ENCODE data around the gene WWC2. TPM values are rescaled to one million over a fixed set of nuclear protein-coding genes. Genes with fewer than 3 reads are reported as not detected.

Gene WWC2
- total RNA-seq, 4 donors from 2014 or later: 6.6 to 79.7 (median 9.4) TPM

DNA sequence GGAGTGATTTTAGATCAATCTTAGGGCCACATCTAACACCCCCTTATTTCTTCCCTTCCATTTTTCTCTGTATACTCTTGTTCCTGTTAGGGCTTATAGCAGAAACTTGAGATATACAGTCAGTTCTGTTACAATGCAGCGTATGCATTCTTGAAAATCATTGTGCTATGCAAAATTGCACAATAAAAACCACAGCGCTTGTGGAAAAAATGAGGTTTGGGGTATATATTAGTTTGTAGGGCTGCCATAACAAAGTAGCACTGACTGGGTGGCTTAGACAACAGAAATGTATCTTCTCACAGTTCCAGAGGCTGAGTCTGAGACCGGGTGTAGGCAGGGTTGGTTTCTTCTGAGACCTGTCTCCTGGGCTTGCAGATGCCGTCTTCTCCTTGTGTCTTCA is 59.0 kb downstream of the WWC2 start:
- Histone ChIP-seq H3K4me1 (peaks cover 0 to 14% (median 2%) of the 10 kb centered on the region in 4 donors), H3K4me3 (no peak overlapping the region), H3K27me3 (no peaks in the 10 kb centered on the region), H3K9me3 (no peaks in the 10 kb centered on the region), H3K36me3 (no peaks in the 10 kb centered on the region), H3K27ac (no peak overlapping the region)
- WGBS, 2 donors (ENCODE audit: low coverage in 1 of 2): 50 to 64% methylated on average over 2 to 4 of the region's 4 CpGs
- intact Hi-C loops (cut with DNase I; ENCODE audit: low total_unique reads) (no loop called here), in situ Hi-C loops (cut with MboI; ENCODE audit: low pct_ligation_motif_present in 1 of 4, low pct_unique_long_range_greater_than_20kb in 1 of 4, low sequenced_read_pairs in 3 of 4) (no loop called here)
- no peak for DNase-seq
- TF ChIP-seq POLR2AphosphoS5 (IDR thresholded peaks at IDR 0.05): no peak
- no peak for TF ChIP-seq POLR2A (IDR thresholded peaks at IDR 0.05)

DNA sequence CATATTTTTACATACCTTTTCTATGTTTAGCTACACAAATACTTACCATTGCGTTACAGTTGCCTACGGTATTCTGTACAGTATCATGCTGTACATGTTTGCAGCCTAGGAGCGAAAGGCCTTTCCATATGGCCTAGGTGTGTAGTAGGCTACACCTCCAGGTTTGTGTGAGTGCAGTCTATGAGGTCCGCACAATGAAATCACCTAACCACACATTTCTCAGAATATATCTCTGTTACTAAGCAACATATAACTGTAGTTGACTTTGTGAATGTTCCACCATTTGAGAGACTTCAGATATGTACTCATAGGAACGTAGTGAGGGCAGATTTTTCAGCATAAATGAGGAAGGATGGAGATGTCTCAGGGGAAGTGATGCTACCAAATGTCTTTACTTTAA is 62.6 kb downstream of the WWC2 start:
- H3K4me3 ChIP-seq: no peak overlapping the region
- H3K9me3 ChIP-seq: no peaks in the 10 kb centered on the region
- no peaks in the 10 kb centered on the region for H3K27me3 ChIP-seq
- intact Hi-C loops (cut with DNase I; ENCODE audit: low total_unique reads): no loop called here
- peaks cover 0 to 19% (median 4%) of the 10 kb centered on the region in 4 donors for H3K4me1 ChIP-seq
- no peak for TF ChIP-seq EP300 (IDR thresholded peaks at IDR 0.05; ENCODE audit: low read depth)
- TF ChIP-seq CTCF (IDR thresholded peaks at IDR 0.05): no peak
- no peak for TF ChIP-seq POLR2A (IDR thresholded peaks at IDR 0.05)
- no peak for TF ChIP-seq POLR2AphosphoS5 (IDR thresholded peaks at IDR 0.05)
- H3K27ac ChIP-seq: no peak overlapping the region
- in situ Hi-C loops (cut with MboI; ENCODE audit: low pct_ligation_motif_present in 1 of 4, low pct_unique_long_range_greater_than_20kb in 1 of 4, low sequenced_read_pairs in 3 of 4): no loop called here
- no peaks in the 10 kb centered on the region for H3K36me3 ChIP-seq
- 61 to 94% methylated on average over 3 to 5 of the region's 5 CpGs for WGBS, 2 donors (ENCODE audit: low coverage in 1 of 2)
- DNase-seq: no peak

GRCh38 chr4:183163135-183163534 is 64.1 kb downstream of the WWC2 start:
- intact Hi-C loops (cut with DNase I; ENCODE audit: low total_unique reads) (no loop called here), in situ Hi-C loops (cut with MboI; ENCODE audit: low pct_ligation_motif_present in 1 of 4, low pct_unique_long_range_greater_than_20kb in 1 of 4, low sequenced_read_pairs in 3 of 4) (no loop called here)
- TF ChIP-seq EP300 (IDR thresholded peaks at IDR 0.05; ENCODE audit: low read depth): no peak
- TF ChIP-seq POLR2AphosphoS5 (IDR thresholded peaks at IDR 0.05): no peak
- TF ChIP-seq POLR2A (IDR thresholded peaks at IDR 0.05): no peak
- no peak for TF ChIP-seq CTCF (IDR thresholded peaks at IDR 0.05)
- H3K36me3 ChIP-seq: no peaks in the 10 kb centered on the region
- H3K4me1 ChIP-seq: peaks cover 0 to 14% (median 2%) of the 10 kb centered on the region in 4 donors
- H3K4me3 ChIP-seq: no peak overlapping the region
- no peaks in the 10 kb centered on the region for H3K9me3 ChIP-seq
- H3K27me3 ChIP-seq: no peaks in the 10 kb centered on the region
- no peak overlapping the region for H3K27ac ChIP-seq
- no peak for DNase-seq
- WGBS, 2 donors (ENCODE audit: low coverage in 1 of 2): 79% methylated on average over 2 to 3 of the region's 3 CpGs

GRCh38 chr4:183164963-183165362 is 65.9 kb downstream of the WWC2 start:
- intact Hi-C loops (cut with DNase I; ENCODE audit: low total_unique reads) (no loop called here), in situ Hi-C loops (cut with MboI; ENCODE audit: low pct_ligation_motif_present in 1 of 4, low pct_unique_long_range_greater_than_20kb in 1 of 4, low sequenced_read_pairs in 3 of 4) (no loop called here)
- Histone ChIP-seq H3K4me3 (no peak overlapping the region), H3K9me3 (no peaks in the 10 kb centered on the region), H3K27ac (peak overlapping the region in 1 of 4 donors; percentile 2), H3K4me1 (peaks cover 0 to 14% (median 2%) of the 10 kb centered on the region in 4 donors), H3K27me3 (no peaks in the 10 kb centered on the region), H3K36me3 (no peaks in the 10 kb centered on the region)
- DNase-seq: no peak
- whole genome bisulfite sequencing, 2 donors (ENCODE audit: low coverage in 1 of 2): 68 to 100% methylated on average over 1 of the region's 1 CpG
- no peak for TF ChIP-seq CTCF (IDR thresholded peaks at IDR 0.05)
- TF ChIP-seq EP300 (IDR thresholded peaks at IDR 0.05; ENCODE audit: low read depth): no peak
- no peak for TF ChIP-seq POLR2AphosphoS5 (IDR thresholded peaks at IDR 0.05)
- no peak for TF ChIP-seq POLR2A (IDR thresholded peaks at IDR 0.05)

DNA sequence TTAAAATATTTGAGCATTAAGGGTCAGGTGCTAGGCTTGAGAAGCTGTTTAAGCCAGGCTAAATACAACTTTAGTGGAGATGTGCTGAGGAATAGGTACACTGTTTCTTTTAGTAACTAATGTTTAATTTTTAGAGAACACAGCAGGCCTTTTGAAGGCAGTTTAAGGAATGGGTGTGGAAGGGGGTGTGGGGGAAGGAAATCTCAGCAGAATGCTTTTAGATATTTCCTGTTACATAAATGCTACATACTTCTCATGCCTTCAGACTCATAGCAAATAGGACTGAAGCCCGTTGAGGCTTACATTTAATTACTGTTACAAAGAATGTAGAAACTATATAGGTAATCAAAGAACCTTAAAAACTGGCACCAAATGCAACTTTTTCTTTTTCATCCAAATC is 66.3 kb downstream of the WWC2 start:
- H3K4me3 ChIP-seq: no peak overlapping the region
- peaks cover 0 to 14% (median 2%) of the 10 kb centered on the region in 4 donors for H3K4me1 ChIP-seq
- no peaks in the 10 kb centered on the region for H3K27me3 ChIP-seq
- 5 to 8% methylated on average over 1 of the region's 1 CpG for WGBS, 2 donors (ENCODE audit: low coverage in 1 of 2)
- intact Hi-C loops (cut with DNase I; ENCODE audit: low total_unique reads) (no loop called here), in situ Hi-C loops (cut with MboI; ENCODE audit: low pct_ligation_motif_present in 1 of 4, low pct_unique_long_range_greater_than_20kb in 1 of 4, low sequenced_read_pairs in 3 of 4) (no loop called here)
- H3K27ac ChIP-seq: peak overlapping the region in 1 of 4 donors; percentile 2
- DNase-seq: no peak
- no peaks in the 10 kb centered on the region for H3K9me3 ChIP-seq
- TF ChIP-seq POLR2AphosphoS5 (IDR thresholded peaks at IDR 0.05) (no peak), POLR2A (IDR thresholded peaks at IDR 0.05) (no peak), CTCF (IDR thresholded peaks at IDR 0.05) (no peak), EP300 (IDR thresholded peaks at IDR 0.05; ENCODE audit: low read depth) (no peak)
- H3K36me3 ChIP-seq: no peaks in the 10 kb centered on the region
